ENCODE measurements around the gene SLC15A5.

DNA sequence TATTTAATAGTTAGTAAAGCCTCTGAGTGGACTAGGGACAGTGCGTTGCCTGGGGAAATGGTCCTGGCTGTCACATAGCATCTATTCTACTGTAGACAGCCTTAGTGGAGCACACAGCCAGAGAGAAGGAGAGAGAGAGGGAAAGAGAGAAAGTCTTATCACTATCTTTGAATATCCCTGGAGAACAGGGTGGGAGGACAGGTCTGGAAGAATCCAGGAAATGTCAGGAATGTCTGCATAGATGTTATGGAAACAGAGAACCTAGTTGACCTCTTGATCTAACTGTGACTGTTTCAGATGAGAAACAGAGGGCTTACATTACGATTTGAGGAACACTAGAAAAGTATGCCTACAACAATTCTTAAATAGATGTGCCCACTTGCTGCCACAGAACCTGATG is 92.8 kb downstream of the SLC15A5 start:
- TF ChIP-seq, protein P1, sequence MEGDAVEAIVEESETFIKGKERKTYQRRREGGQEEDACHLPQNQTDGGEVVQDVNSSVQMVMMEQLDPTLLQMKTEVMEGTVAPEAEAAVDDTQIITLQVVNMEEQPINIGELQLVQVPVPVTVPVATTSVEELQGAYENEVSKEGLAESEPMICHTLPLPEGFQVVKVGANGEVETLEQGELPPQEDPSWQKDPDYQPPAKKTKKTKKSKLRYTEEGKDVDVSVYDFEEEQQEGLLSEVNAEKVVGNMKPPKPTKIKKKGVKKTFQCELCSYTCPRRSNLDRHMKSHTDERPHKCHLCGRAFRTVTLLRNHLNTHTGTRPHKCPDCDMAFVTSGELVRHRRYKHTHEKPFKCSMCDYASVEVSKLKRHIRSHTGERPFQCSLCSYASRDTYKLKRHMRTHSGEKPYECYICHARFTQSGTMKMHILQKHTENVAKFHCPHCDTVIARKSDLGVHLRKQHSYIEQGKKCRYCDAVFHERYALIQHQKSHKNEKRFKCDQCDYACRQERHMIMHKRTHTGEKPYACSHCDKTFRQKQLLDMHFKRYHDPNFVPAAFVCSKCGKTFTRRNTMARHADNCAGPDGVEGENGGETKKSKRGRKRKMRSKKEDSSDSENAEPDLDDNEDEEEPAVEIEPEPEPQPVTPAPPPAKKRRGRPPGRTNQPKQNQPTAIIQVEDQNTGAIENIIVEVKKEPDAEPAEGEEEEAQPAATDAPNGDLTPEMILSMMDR (IDR thresholded peaks at IDR 0.05), result no peak
- no peak for TF ChIP-seq POLR2A (IDR thresholded peaks at IDR 0.05)
